22Rv1 (cell line): ENCODE data around the gene TJAP1.

Experiments used
- ZFX ChIP-seq: fragments of 450-650 bp; IDR thresholded peaks from 2 replicates; pipeline ENCODE4 v1.6.1; 2017; ENCODE audit warnings: antibody characterized with exemption, borderline replicate concordance
- TF ChIP-seq, protein P1 (sequence below): fragments of 450-650 bp; IDR thresholded peaks from 2 replicates; pipeline ENCODE4 v1.5.1; 2017; ENCODE audit warnings: mild to moderate bottlenecking

DNA sequence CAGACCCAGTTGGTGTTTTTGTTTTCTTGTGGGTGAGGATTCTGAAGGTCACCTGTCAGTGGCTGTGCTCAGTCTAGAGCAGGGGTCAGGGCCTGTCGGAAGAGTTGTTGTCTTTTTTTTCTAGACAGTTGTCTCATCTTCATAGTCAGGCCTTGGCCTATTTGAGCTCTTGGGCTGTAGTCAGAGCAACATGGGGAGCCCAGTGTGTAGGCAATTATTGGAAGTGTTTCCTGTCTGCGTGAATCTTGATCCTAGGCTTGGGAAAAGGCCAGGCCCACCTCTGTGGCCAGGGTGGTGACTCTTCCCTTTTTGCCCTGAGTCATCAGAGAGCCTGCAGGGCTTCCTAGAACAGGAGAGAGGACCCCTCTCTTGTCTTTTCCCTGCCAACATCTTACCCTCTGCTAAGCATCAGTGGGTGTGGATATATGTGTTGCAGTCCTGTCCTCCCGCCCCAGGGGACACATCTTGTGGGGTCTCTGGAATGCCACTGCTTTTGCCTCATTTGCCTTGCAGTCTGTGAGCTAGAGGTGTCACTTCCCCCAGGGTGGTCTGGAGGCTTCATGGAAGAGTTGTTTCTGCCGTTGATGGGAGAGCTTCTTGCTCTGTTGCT, 11.4 kb downstream of the TJAP1 start:
- TF ChIP-seq, protein P1, sequence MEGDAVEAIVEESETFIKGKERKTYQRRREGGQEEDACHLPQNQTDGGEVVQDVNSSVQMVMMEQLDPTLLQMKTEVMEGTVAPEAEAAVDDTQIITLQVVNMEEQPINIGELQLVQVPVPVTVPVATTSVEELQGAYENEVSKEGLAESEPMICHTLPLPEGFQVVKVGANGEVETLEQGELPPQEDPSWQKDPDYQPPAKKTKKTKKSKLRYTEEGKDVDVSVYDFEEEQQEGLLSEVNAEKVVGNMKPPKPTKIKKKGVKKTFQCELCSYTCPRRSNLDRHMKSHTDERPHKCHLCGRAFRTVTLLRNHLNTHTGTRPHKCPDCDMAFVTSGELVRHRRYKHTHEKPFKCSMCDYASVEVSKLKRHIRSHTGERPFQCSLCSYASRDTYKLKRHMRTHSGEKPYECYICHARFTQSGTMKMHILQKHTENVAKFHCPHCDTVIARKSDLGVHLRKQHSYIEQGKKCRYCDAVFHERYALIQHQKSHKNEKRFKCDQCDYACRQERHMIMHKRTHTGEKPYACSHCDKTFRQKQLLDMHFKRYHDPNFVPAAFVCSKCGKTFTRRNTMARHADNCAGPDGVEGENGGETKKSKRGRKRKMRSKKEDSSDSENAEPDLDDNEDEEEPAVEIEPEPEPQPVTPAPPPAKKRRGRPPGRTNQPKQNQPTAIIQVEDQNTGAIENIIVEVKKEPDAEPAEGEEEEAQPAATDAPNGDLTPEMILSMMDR, result no peak
- TF ChIP-seq ZFX, result no peak
